Endodermal cell (in vitro differentiated cells): Measurements from ENCODE around the gene NKD1. TPM values are rescaled to one million over a fixed set of nuclear protein-coding genes. Genes with fewer than 3 reads are reported as not detected.

Experiments used
- DNase-seq: peaks from one replicate; pipeline ENCODE4 v3.0.0-alpha.2; 2017
- H3K27ac ChIP-seq: 2 replicates; pipeline ENCODE4 v1.5.1; 2013; ENCODE audit warnings: mild to moderate bottlenecking, low read depth, low read length, moderate library complexity
- H3K27me3 ChIP-seq: 2 replicates; pipeline ENCODE4 v1.6.1; 2013; ENCODE audit warnings: mild to moderate bottlenecking, low read length, moderate library complexity; ENCODE audit not compliant: insufficient read depth, control insufficient read depth, poor library complexity, severe bottlenecking
- H3K36me3 ChIP-seq: 2 replicates; pipeline ENCODE4 v1.7.0; 2013; ENCODE audit warnings: mild to moderate bottlenecking, low read length, moderate library complexity; ENCODE audit not compliant: control insufficient read depth, insufficient read depth
- H3K4me1 ChIP-seq: one replicate; pipeline ENCODE4 v1.7.0; 2013; ENCODE audit warnings: low read length; ENCODE audit not compliant: control insufficient read depth, insufficient read depth
- H3K4me3 ChIP-seq: 2 replicates; pipeline ENCODE4 v1.5.1; 2013; ENCODE audit warnings: mild to moderate bottlenecking, low read length, moderate library complexity
- H3K9ac ChIP-seq: 2 replicates; pipeline ENCODE4 v1.6.1; 2013; ENCODE audit warnings: mild to moderate bottlenecking, low read length, moderate library complexity; ENCODE audit not compliant: poor library complexity, severe bottlenecking; ENCODE audit errors: extremely low read depth
- H3K9me3 ChIP-seq: 2 replicates; pipeline ENCODE4 v1.6.1; 2013; ENCODE audit warnings: mild to moderate bottlenecking, low read length, moderate library complexity; ENCODE audit not compliant: control insufficient read depth
- H3K27ac Mint-ChIP-seq: 2 replicates; pipeline ENCODE4 v1.8.0; 2020; ENCODE audit warnings: mixed read lengths
- H3K27me3 Mint-ChIP-seq: 2 replicates; pipeline ENCODE4 v1.8.0; 2021; ENCODE audit warnings: mild to moderate bottlenecking, mixed read lengths; ENCODE audit not compliant: insufficient read depth
- H3K36me3 Mint-ChIP-seq: 2 replicates; pipeline ENCODE4 v1.8.0; 2020; ENCODE audit warnings: low read depth, mixed read lengths
- H3K4me1 Mint-ChIP-seq: 2 replicates; pipeline ENCODE4 v1.8.0; 2020; ENCODE audit warnings: mixed read lengths
- H3K4me3 Mint-ChIP-seq: 2 replicates; pipeline ENCODE4 v1.8.0; 2020; ENCODE audit warnings: mild to moderate bottlenecking, moderate library complexity, mixed read lengths
- H3K9me3 Mint-ChIP-seq: 2 replicates; pipeline ENCODE4 v1.8.0; 2020; ENCODE audit warnings: mild to moderate bottlenecking, mixed read lengths
- WGBS, 2 experiments: methylation state at CpG; one replicate each; pipeline versions ENCODE4 v1.1.5 to v1.1.7; 2013; ENCODE audit warnings: missing lambda C conversion rate in 2 of 2, mixed read lengths in 1 of 2; ENCODE audit not compliant: insufficient coverage in 1 of 2, insufficient read length in 1 of 2; 5-methylcytosine and 5-hydroxymethylcytosine counted together
- total RNA-seq, 2 donors: library from RNA; stranded (reverse); fragmentation: NEBNext Ultra II Directional in 1 of 2; extraction: Animal tissue kit (Norgen Biotek cat#: 25700) in 1 of 2; gene quantifications; 2 replicates in 1 of 2; 3 replicates in 1 of 2; pipeline ENCODE4 v1.2.1, GENCODE V29; 2021
- TF ChIP-seq, protein P1 (sequence below): fragments of 200-600 bp; sonication (generic); conservative IDR thresholded peaks from 2 replicates; pipeline ENCODE4 v1.5.0; 2021; ENCODE audit warnings: antibody characterized with exemption, mild to moderate bottlenecking

Gene NKD1
- total RNA-seq, 2 donors from 2014 or later, result 7.0 to 9.5 TPM

GRCh38 chr16:50522324-50522723 lies 25.9 kb upstream of the NKD1 start:
- H3K4me3 Mint-ChIP-seq, result no peak overlapping the region
- H3K36me3 Mint-ChIP-seq, result no peaks in the 10 kb centered on the region
- Histone ChIP-seq H3K9me3 (peaks cover 3% of the 10 kb centered on the region), H3K36me3 (no peaks in the 10 kb centered on the region), H3K27ac (no peak overlapping the region), H3K4me3 (no peak overlapping the region), H3K27me3 (no peaks in the 10 kb centered on the region), H3K9ac (no peak overlapping the region), H3K4me1 (peaks cover 2% of the 10 kb centered on the region)
- H3K27ac Mint-ChIP-seq, result no peak overlapping the region
- no peak for DNase-seq
- 95 to 100% methylated on average over 1 to 5 of the region's 5 CpGs for WGBS, 2 experiments
- peaks cover 11% of the 10 kb centered on the region for H3K27me3 Mint-ChIP-seq
- H3K9me3 Mint-ChIP-seq, result peaks cover 4% of the 10 kb centered on the region
- H3K4me1 Mint-ChIP-seq, result peaks cover 6% of the 10 kb centered on the region
- TF ChIP-seq, protein P1, sequence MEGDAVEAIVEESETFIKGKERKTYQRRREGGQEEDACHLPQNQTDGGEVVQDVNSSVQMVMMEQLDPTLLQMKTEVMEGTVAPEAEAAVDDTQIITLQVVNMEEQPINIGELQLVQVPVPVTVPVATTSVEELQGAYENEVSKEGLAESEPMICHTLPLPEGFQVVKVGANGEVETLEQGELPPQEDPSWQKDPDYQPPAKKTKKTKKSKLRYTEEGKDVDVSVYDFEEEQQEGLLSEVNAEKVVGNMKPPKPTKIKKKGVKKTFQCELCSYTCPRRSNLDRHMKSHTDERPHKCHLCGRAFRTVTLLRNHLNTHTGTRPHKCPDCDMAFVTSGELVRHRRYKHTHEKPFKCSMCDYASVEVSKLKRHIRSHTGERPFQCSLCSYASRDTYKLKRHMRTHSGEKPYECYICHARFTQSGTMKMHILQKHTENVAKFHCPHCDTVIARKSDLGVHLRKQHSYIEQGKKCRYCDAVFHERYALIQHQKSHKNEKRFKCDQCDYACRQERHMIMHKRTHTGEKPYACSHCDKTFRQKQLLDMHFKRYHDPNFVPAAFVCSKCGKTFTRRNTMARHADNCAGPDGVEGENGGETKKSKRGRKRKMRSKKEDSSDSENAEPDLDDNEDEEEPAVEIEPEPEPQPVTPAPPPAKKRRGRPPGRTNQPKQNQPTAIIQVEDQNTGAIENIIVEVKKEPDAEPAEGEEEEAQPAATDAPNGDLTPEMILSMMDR, result no peak

DNA sequence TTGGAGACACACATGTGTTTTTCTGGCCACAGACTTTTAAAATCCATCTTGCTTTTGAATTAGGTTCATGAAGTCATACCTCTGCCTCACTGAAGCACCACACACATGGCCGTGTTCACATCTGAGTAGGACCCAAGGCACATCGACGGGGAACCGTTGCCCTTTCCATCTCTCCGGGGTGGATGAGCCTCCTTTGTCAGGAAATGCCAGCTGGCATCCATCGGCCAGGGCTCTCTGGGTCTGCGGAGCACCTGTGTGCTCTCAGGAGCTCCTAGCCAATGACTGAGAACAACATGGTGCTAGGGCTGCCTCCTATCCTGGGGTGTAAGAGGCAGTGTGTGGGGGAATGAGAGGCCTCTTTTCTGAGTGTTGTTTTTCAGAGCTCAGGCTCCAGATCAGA lies 24.5 kb upstream of the NKD1 start:
- 97 to 100% methylated on average over 3 to 7 of the region's 7 CpGs for WGBS, 2 experiments
- H3K4me3 Mint-ChIP-seq, result no peak overlapping the region

GRCh38 chr16:50525262-50525661 lies 22.9 kb upstream of the NKD1 start:
- H3K27ac Mint-ChIP-seq, result no peak overlapping the region
- H3K36me3 Mint-ChIP-seq, result no peaks in the 10 kb centered on the region

More for the DNA sequence above, 24.5 kb upstream of the NKD1 start:
- Histone ChIP-seq H3K9me3 (no peaks in the 10 kb centered on the region), H3K4me1 (peaks cover 2% of the 10 kb centered on the region), H3K27me3 (no peaks in the 10 kb centered on the region), H3K4me3 (no peak overlapping the region), H3K9ac (no peak overlapping the region), H3K27ac (no peak overlapping the region), H3K36me3 (no peaks in the 10 kb centered on the region)
- TF ChIP-seq, protein P1, result no peak
- H3K36me3 Mint-ChIP-seq, result no peaks in the 10 kb centered on the region
- no peak overlapping the region for H3K27ac Mint-ChIP-seq
- H3K4me1 Mint-ChIP-seq, result peaks cover 6% of the 10 kb centered on the region
- peaks cover 6% of the 10 kb centered on the region for H3K9me3 Mint-ChIP-seq
- peaks cover 13% of the 10 kb centered on the region for H3K27me3 Mint-ChIP-seq
- DNase-seq, result peak; percentile 28

More at GRCh38 chr16:50525262-50525661, 22.9 kb upstream of the NKD1 start:
- no peak overlapping the region for H3K9ac ChIP-seq
- no peak overlapping the region for H3K27ac ChIP-seq
- peaks cover 22% of the 10 kb centered on the region for H3K9me3 Mint-ChIP-seq
- H3K27me3 Mint-ChIP-seq, result peaks cover 17% of the 10 kb centered on the region
- no peak for DNase-seq
- WGBS, 2 experiments, result 91 to 98% methylated on average over 3 of the region's 3 CpGs
- peaks cover 6% of the 10 kb centered on the region for H3K4me1 Mint-ChIP-seq
- H3K9me3 ChIP-seq, result peaks cover 14% of the 10 kb centered on the region
- H3K4me1 ChIP-seq, result peaks cover 2% of the 10 kb centered on the region
- H3K36me3 ChIP-seq, result no peaks in the 10 kb centered on the region
- TF ChIP-seq, protein P1, result no peak
- H3K4me3 ChIP-seq, result no peak overlapping the region
- no peaks in the 10 kb centered on the region for H3K27me3 ChIP-seq
- no peak overlapping the region for H3K4me3 Mint-ChIP-seq
